ENCODE data around the gene NIPAL4.
A peak's percentile ranks its signal among the peaks of the same experiment; 100 is the strongest.

NIPAL4 gene

GRCh38 chr5:157505496-157505895 is 45.5 kb downstream of the NIPAL4 start:
- DNase-seq (ENCODE audit: low read depth) = no peak
- H3K4me3 ChIP-seq (ENCODE audit: control insufficient read depth, low read depth, low read length) = no peak overlapping the region
- TF ChIP-seq CTCF (conservative IDR thresholded peaks at IDR 0.05; ENCODE audit: control insufficient read depth, insufficient read depth, low read depth, low read length) = no peak

GRCh38 chr5:157506066-157506590 is 46.1 kb downstream of the NIPAL4 start:
- no peak overlapping the region for H3K4me3 ChIP-seq (ENCODE audit: control insufficient read depth, low read depth, low read length)
- DNase-seq (ENCODE audit: low read depth) = no peak
- no peak for TF ChIP-seq CTCF (conservative IDR thresholded peaks at IDR 0.05; ENCODE audit: control insufficient read depth, insufficient read depth, low read depth, low read length)

GRCh38 chr5:157506981-157507780 is 47.2 kb downstream of the NIPAL4 start:
- no peak for TF ChIP-seq CTCF (conservative IDR thresholded peaks at IDR 0.05; ENCODE audit: control insufficient read depth, insufficient read depth, low read depth, low read length)
- DNase-seq (ENCODE audit: low read depth) = peak; percentile 27
- H3K4me3 ChIP-seq (ENCODE audit: control insufficient read depth, low read depth, low read length) = no peak overlapping the region

- no peak for DNase-seq (ENCODE audit: low read depth)
- H3K4me3 ChIP-seq (ENCODE audit: control insufficient read depth, low read depth, low read length) = no peak overlapping the region
- TF ChIP-seq CTCF (conservative IDR thresholded peaks at IDR 0.05; ENCODE audit: control insufficient read depth, insufficient read depth, low read depth, low read length) = no peak
These were observed 49.1 kb downstream of the NIPAL4 start for GRCh38 chr5:157509093-157509492.

GRCh38 chr5:157509587-157509986 is 49.6 kb downstream of the NIPAL4 start:
- no peak overlapping the region for H3K4me3 ChIP-seq (ENCODE audit: control insufficient read depth, low read depth, low read length)
- no peak for DNase-seq (ENCODE audit: low read depth)
- TF ChIP-seq CTCF (conservative IDR thresholded peaks at IDR 0.05; ENCODE audit: control insufficient read depth, insufficient read depth, low read depth, low read length) = no peak

GRCh38 chr5:157510682-157511081 is 50.7 kb downstream of the NIPAL4 start:
- no peak for TF ChIP-seq CTCF (conservative IDR thresholded peaks at IDR 0.05; ENCODE audit: control insufficient read depth, insufficient read depth, low read depth, low read length)
- H3K4me3 ChIP-seq (ENCODE audit: control insufficient read depth, low read depth, low read length) = no peak overlapping the region
- no peak for DNase-seq (ENCODE audit: low read depth)

Data from fibroblast of mammary gland (primary cell).